Skin of body (tissue), 2 donors: Measurements from ENCODE around the gene ZNF778. TPM values are rescaled to one million over a fixed set of nuclear protein-coding genes. Genes with fewer than 3 reads are reported as not detected.

Experiments used
- DNase-seq: peaks from one replicate; lab custom pipeline; 2025; lab: John Stamatoyannopoulos, UW
- total RNA-seq: library from RNA; depleted of rRNA; stranded (reverse); fragments of >200 nt; gene quantifications from one replicate; pipeline ENCODE4 v1.2.3, GENCODE V29; 2014

ZNF778 gene
- total RNA-seq, 1 donor from 2014 or later = 4.7 TPM

DNA sequence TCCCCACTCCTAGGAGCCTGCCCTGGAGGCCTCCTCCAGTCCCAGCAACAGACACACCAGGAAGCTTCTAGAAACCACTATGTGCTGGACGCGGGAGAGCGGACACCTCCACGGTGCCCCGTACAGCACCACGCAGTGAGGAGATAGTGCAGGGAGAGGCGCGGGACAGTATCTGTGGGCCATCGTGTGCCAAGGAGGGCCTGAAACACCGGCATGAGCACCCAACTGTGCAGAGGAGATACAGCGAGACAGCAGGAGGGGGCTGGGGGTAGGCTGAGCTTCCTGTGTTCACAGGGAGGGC, 57.7 kb downstream of the ZNF778 start:
- DNase-seq = no peak

DNA sequence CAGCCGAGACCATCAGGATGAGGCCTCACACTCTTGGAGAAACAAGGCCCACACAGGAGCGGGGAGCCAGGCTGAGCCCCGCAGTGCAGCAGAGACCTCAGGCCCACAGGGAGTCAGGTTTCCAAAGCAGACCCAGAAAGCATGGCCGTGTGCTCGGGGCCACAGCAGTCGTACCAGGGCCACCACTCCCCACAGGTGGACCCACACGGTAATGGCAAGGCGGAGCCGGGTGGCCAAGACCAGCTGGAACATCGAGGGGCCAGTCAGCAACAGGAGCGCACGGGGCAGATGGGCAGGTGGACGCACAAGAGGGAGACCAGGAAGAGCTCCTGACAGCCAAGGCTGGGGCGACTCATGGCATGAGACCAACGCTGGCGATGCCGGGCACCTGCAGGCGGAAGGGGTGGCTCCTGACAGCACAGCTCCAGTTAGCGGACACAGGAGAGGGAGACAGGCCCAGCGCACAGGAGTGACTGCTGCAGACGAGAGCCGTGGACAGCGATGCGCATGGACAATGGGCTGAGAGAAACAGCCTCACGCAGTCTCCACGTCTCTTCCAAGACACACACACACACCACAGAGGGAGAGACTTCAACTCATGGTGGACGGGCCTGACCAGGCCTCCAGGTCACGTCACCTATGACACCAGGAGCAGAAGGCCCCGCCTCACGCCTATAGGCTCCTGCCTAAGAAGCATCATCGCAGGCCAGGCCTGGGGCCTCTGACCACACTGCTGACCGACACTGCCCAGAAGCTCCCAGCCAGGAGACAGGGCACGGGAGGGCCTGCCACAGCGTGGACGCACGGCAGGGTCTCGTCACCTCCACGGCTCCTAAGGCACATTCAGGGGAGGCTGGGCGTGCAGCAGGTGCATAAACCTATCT, 58.6 kb downstream of the ZNF778 start:
- no peak for DNase-seq

DNA sequence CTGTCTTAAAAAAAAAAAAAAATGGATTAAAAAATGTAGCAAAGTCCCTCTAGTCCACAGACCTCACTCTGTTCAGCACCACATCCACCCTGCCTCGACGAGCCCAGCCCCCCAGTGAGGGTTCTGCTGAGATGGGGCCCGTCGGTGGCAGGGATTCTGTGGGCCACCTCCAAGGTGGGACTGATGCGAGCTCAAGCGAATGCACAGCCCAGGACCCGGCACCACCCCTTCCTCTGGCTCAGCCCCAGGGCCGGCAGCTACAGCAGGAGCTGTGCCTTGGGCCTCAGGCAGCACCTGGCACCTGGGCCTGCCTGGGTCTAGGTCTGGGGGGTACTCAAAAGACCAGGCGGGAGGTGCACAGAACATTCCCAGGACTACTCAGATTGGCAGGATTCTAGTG, 59.5 kb downstream of the ZNF778 start:
- DNase-seq = no peak

DNA sequence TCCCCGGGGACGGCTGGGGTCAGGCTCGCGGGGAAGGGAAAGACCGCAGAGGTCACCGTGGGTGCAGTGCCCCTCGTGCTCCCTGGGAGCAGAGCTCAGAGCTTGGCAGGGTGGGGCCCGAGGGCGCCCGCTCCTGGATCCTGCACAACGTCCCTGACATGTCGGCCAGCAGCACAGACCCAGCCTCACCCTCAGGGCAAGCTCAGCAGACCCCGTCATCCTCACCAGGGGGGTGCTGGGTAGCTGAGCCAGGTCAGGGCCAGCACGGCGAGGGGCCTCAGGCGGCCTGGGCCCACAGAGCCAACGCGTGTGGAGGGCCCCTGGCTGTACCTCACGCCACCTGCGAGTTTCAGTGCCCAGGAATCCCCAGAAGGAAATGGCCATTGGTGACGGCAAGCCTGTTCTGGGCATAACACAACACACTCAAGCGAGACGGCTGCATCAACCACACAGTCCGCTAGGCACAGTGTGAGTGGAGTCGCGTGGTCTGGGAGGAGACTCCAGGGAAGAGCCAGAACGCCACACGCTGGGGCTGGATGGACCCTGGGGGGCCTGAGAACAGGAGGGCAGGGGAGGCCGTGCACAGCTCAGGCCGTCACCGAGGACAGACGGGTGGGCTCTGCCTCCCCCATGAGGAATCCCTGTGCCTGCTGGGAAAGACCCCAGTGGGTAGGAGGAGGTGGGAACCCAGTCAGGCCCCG, 60.3 kb downstream of the ZNF778 start:
- DNase-seq = no peak

DNA sequence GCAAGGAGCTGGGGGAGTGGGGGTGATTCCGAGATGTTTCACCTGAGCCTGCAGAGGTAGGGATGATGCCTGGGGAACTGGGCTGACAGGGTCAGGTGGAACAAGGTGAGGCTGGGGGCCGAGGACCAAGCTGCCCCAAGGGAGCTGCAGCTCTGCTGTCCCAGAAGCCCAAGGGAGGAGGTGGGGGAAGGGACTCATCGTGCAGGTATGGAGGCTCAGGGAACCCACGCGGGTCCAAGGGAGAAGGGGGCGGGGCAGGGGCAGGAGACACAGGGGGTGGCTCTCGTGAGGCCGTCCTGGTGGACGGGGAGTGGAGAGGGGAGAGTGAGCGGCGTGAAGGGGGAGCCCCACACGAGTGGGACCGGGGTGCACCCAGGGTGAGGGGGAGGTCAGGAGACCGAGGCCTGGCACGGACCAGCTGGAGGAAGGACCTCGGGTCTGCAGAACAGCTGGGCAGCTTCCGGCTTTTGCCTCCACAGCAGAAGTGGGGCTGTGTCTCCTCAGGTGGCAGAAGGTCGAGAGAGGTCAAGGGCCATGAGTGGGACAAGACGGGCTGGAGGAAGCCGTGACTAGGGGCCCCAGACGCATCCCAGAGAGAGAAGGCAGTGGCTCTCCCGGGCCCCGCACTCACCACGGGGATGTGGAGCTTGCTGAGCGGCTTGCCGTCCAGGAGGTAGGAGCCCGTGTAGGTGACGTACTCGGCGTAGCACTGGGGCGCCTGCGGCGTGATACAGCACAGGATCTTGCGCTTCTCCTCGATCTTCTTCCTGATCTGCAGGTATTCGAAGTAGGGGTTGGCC, 61.1 kb downstream of the ZNF778 start:
- DNase-seq = no peak

DNA sequence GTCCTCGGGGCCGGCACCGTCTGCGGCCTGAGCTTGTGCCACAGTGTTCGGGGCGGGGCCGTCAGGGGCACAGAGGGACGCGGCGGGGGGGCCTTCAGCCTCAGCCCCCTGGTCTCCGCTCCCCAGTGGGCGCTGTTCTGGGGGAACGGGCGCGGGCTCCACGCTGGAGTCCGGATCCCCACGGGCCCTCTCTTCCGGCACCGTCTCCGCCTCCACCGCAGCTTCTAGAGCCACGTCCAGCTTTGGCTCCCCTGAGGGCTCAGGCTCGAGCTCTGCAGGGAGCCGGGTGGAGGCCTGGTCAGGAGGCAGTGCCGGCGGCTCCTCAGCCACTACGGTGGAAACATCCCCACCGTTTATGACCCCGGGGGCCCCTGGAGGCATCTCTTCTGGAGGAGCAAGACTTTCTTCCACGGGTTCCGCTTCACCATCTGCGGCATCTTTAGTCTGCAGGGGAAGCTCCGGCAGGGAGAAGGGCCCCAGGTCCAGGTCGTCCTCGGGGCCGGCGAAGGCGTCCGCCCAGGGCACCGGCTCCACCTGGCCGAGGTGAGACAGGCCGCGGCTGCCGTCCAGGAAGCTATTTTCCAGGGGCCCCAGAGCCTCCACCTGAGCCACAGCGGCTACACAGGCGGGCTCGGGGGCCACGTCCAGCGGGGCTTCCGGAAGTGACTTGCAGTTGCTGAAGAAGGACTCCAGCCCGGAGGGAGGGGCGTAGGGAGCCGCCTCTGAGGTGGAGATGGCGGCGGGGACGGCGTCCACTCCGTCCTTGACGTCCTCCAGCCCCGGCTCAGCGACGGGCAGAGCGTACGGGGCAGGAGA, 62.4 kb downstream of the ZNF778 start:
- DNase-seq = no peak

DNA sequence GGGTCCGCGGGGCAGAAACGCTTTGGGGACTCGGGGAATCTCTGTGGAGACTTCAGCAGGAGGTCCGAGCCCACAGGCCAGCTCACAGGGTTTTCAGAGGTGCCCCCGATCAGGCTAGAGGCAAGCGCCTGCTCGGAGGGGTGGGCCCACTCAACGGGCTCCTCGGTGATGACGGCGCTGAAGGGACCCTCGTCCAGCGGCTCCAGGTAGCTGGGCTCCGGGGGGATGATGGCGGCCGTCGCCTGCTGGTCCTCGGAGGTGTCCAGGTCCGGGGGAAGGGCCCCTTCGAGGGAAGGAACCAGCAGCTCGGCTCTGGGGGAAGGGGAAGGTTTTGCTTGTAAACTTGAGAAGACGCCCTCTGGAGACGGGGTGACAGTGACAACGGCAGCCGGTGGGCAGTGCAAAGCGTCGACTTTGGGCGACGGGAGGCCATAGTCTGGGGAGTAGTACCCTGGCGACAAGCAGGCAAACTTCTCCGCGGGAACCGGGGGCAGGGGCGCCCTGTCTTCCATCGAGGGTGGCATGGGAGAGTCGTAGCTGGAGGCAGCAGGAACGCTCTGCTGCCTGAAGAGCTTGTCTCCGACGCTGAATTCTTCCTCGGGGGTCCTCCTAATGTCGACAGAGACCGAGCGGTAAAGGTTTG, 63.2 kb downstream of the ZNF778 start:
- no peak for DNase-seq

DNA sequence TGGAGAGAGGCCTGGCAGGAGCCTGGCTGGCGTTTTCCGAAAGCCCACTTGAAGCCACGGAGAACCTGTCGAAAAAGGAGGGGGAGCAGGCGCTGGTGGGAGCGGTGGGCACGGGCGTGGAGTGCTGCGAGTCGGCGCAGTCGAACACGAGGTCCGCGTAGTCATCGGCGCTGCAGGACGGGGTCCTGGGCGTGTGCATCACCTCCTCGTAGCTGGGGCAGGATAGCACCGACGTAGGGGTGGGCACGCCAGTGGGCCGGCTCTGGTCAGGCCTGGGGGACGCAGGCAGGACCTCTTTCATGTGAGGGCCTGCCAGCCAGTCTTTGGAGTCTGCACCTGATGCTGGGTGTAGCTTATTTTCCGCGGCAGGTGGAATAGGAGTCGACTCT, 63.7 kb downstream of the ZNF778 start:
- no peak for DNase-seq

DNA sequence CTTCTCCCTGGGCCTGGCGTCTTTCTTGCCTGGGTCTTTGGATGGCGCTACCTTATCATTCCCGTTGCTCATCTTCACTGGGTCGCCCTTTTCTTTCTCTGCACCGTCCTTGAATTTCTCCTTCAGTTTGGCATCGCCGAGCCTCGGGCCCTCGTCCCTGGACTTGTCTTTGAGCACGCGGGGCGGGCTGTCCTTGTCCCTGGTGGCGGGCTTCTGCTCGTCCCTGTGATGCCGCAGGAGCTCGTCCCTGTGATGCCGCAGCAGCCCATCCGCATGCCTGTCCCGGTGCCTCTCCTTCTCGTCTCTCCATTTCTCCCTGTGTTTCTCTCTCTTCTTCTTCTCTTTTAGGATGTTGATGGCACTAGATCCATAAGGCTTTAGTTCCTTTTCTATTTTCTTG, 64.3 kb downstream of the ZNF778 start:
- DNase-seq = no peak

DNA sequence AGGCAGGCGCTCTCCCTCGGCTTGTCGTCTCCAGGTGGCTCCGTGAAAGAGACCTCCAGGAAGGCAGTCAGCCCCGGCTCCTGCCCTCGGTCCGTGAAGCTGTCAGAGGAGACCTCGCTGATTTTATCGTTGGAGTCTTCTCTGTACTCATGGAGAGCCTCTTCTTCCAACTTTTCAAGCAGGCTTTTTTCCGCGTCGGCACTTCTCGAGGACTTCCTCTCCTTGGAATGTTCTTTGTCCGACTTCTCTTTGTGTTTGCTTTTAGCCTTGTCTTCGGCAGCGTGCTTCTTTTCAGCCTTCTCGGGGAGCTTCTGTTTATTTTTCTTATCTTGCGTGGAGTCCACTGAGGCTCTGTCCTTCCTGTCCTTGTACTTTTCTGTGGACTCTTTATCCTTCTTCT, 65.0 kb downstream of the ZNF778 start:
- no peak for DNase-seq

DNA sequence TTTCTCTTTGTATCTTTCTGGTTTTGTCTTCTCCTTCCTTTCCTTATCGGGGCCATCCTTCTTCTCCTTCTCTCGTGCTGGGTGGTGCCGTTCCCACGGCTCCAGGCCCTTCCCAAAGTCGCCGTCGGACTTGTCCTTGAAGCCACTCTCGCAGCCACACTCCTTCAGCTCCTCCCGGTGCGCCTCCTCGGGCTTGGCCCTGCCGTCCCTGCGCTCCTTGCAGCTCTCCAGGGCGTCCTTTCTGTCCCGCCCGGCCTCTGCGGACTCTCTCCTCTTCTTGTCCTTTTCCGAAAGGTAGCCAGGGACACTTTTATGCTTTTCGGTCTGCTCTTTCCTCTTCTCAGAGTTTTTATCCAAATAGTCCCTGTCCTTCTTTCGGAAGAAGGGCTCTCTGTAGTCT, 65.9 kb downstream of the ZNF778 start:
- DNase-seq = no peak

DNA sequence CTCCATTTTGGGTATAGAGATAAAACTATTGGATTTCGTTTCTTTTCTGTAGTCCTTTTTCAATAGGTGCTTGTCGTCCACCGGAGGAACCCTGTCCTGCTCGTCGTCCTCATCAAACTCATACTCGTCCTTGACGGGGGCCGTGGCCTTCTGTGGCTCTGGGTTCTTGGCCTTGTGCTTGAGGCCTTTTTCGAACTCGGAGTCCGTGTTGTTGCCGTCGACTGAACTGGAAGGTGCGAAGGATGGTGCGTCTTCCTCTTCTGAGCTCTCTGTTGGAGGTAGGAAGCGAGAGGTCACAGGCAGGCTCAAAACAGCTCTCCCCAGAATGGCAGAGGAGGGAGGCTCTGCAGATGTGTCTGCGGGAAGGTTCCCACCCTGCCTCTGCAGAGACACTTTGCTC, 67.9 kb downstream of the ZNF778 start:
- no peak for DNase-seq

DNA sequence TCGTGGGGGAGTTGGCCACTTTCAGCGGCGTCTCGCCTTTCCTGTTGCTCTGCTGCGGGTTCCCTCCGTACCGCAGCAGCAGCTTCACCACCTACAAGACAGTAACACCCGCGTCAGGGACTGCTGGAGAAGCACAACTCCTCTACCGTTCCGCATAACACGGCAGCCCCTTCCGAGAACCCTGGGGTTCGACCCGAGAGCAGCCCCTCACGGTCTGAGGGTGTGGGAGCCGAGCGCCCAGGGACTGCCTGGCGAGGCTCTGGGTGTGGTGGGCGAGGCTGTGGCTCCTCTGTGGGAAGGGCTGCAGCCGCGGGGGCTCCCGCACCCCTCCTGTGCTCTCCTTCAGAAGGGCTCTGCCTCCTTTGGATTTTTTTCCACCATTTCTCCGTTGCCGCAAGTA, 68.6 kb downstream of the ZNF778 start:
- no peak for DNase-seq

Other genes with a start within 250 kb of the ZNF778 start
- 1.7 TPM for gene CBFA2T3, start 240.5 kb upstream of the ZNF778 start, total RNA-seq
- 16.5 TPM for gene ACSF3, start 123.9 kb upstream of the ZNF778 start, total RNA-seq
- gene CDH15, start 46.0 kb upstream of the ZNF778 start, total RNA-seq = 4.9 TPM
- gene SLC22A31, start 17.2 kb upstream of the ZNF778 start, total RNA-seq = 2.6 TPM